Peyer's patch (tissue), 4 donors: ENCODE results near the gene HELZ. TPM values are rescaled to one million over a fixed set of nuclear protein-coding genes. Genes with fewer than 3 reads are reported as not detected.

ENCODE experiments used
- DNase-seq, 3 donors: peaks; one replicate each; pipeline ENCODE4 v3.0.0-alpha.2; 2017 to 2019
- H3K27ac ChIP-seq, 4 donors: fragments of 200-600 bp; sonication (generic); one replicate each; pipeline ENCODE4 v1.5.1; 2016 to 2019
- H3K27me3 ChIP-seq, 2 donors: fragments of 200-600 bp; sonication (generic); one replicate each; pipeline ENCODE4 v1.5.1; 2019
- H3K36me3 ChIP-seq, 3 donors: fragments of 200-600 bp; sonication (generic); one replicate each; pipeline ENCODE4 v1.5.1; 2016 to 2019
- H3K4me1 ChIP-seq, 4 donors: fragments of 200-600 bp; sonication (generic); one replicate each; pipeline ENCODE4 v1.5.1; 2016 to 2019
- H3K4me3 ChIP-seq, 4 donors: fragments of 200-600 bp; sonication (generic); 1 replicate in 3 of 4; 2 replicates in 1 of 4; pipeline ENCODE4 v1.5.1; 2016 to 2019; ENCODE audit warnings: mild to moderate bottlenecking in 1 of 4
- H3K9me3 ChIP-seq, 4 donors: fragments of 200-600 bp; sonication (generic); one replicate each; pipeline ENCODE4 v1.5.1; 2016 to 2019; ENCODE audit warnings: mild to moderate bottlenecking in 1 of 4
- POLR2A ChIP-seq, 2 donors: fragments of 450-650 bp; IDR thresholded peaks; one replicate each; pipeline ENCODE4 v1.5.1; 2017; ENCODE audit warnings: antibody characterized with exemption in 2 of 2, mild to moderate bottlenecking in 2 of 2, moderate library complexity in 2 of 2
- total RNA-seq, 4 donors: library from RNA; depleted of rRNA; stranded (reverse); fragments of >200 nt; gene quantifications; one replicate each; pipeline ENCODE4 v1.1.0, GENCODE V29; 2016
- TF ChIP-seq, protein P1 (sequence below), 6 experiments: fragments of 450-650 bp in 4 of 6; fragments of 200-600 bp in 2 of 6; sonication (generic) in 1 of 6; IDR thresholded peaks; one replicate each; pipeline ENCODE4 v1.5.1; 2017 to 2019; ENCODE audit warnings: antibody characterized with exemption in 6 of 6, mild to moderate bottlenecking in 3 of 6, moderate library complexity in 1 of 6

HELZ gene
- total RNA-seq, 4 donors from 2014 or later: 37.1 to 124 (median 58.8) TPM

- peaks cover 0 to 68% (median 0%) of the 10 kb centered on the region in 3 donors for H3K36me3 ChIP-seq
Observed at GRCh38 chr17:67116045-67116575, 128.9 kb downstream of the HELZ start.

GRCh38 chr17:67115401-67115800 is 129.6 kb downstream of the HELZ start:
- H3K27me3 ChIP-seq: no peaks in the 10 kb centered on the region
- H3K4me3 ChIP-seq: no peak overlapping the region
- no peaks in the 10 kb centered on the region for H3K4me1 ChIP-seq
- DNase-seq: no peak
- H3K36me3 ChIP-seq: peaks cover 0 to 72% (median 0%) of the 10 kb centered on the region in 3 donors
- H3K27ac ChIP-seq: no peak overlapping the region
- no peaks in the 10 kb centered on the region for H3K9me3 ChIP-seq
- no peak for TF ChIP-seq POLR2A (IDR thresholded peaks at IDR 0.05)
- TF ChIP-seq, protein P1, sequence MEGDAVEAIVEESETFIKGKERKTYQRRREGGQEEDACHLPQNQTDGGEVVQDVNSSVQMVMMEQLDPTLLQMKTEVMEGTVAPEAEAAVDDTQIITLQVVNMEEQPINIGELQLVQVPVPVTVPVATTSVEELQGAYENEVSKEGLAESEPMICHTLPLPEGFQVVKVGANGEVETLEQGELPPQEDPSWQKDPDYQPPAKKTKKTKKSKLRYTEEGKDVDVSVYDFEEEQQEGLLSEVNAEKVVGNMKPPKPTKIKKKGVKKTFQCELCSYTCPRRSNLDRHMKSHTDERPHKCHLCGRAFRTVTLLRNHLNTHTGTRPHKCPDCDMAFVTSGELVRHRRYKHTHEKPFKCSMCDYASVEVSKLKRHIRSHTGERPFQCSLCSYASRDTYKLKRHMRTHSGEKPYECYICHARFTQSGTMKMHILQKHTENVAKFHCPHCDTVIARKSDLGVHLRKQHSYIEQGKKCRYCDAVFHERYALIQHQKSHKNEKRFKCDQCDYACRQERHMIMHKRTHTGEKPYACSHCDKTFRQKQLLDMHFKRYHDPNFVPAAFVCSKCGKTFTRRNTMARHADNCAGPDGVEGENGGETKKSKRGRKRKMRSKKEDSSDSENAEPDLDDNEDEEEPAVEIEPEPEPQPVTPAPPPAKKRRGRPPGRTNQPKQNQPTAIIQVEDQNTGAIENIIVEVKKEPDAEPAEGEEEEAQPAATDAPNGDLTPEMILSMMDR (IDR thresholded peaks at IDR 0.05): no peak

More at GRCh38 chr17:67116045-67116575, 128.9 kb downstream of the HELZ start:
- no peak for DNase-seq
- TF ChIP-seq POLR2A (IDR thresholded peaks at IDR 0.05): no peak
- TF ChIP-seq, protein P1 (IDR thresholded peaks at IDR 0.05): peak in 1 of 6 experiments; percentile 2
- Histone ChIP-seq H3K4me1 (no peaks in the 10 kb centered on the region), H3K4me3 (no peak overlapping the region), H3K27me3 (no peaks in the 10 kb centered on the region), H3K9me3 (no peaks in the 10 kb centered on the region), H3K27ac (no peak overlapping the region)

GRCh38 chr17:67113486-67113885 is 131.5 kb downstream of the HELZ start:
- peaks cover 0 to 73% (median 0%) of the 10 kb centered on the region in 3 donors for H3K36me3 ChIP-seq
- no peak overlapping the region for H3K27ac ChIP-seq
- no peak for DNase-seq
- no peaks in the 10 kb centered on the region for H3K9me3 ChIP-seq
- no peak overlapping the region for H3K4me3 ChIP-seq
- H3K27me3 ChIP-seq: no peaks in the 10 kb centered on the region
- no peak for TF ChIP-seq POLR2A (IDR thresholded peaks at IDR 0.05)
- TF ChIP-seq, protein P1 (IDR thresholded peaks at IDR 0.05): no peak
- no peaks in the 10 kb centered on the region for H3K4me1 ChIP-seq

- no peak overlapping the region for H3K27ac ChIP-seq
- H3K27me3 ChIP-seq: no peaks in the 10 kb centered on the region
- H3K4me3 ChIP-seq: no peak overlapping the region
- no peaks in the 10 kb centered on the region for H3K4me1 ChIP-seq
- peaks cover 0 to 74% (median 0%) of the 10 kb centered on the region in 3 donors for H3K36me3 ChIP-seq
- TF ChIP-seq POLR2A (IDR thresholded peaks at IDR 0.05): no peak
- TF ChIP-seq, protein P1 (IDR thresholded peaks at IDR 0.05): no peak
- no peaks in the 10 kb centered on the region for H3K9me3 ChIP-seq
- DNase-seq: no peak
Observed at GRCh38 chr17:67111808-67112207, 133.2 kb downstream of the HELZ start.

- peaks cover 0 to 74% (median 0%) of the 10 kb centered on the region in 3 donors for H3K36me3 ChIP-seq
Observed at GRCh38 chr17:67111327-67111726, 133.7 kb downstream of the HELZ start.

More at GRCh38 chr17:67111327-67111726, 133.7 kb downstream of the HELZ start:
- Histone ChIP-seq H3K27ac (no peak overlapping the region), H3K4me3 (no peak overlapping the region), H3K4me1 (no peaks in the 10 kb centered on the region), H3K9me3 (no peaks in the 10 kb centered on the region), H3K27me3 (no peaks in the 10 kb centered on the region)
- DNase-seq: no peak
- TF ChIP-seq POLR2A (IDR thresholded peaks at IDR 0.05): no peak
- TF ChIP-seq, protein P1 (IDR thresholded peaks at IDR 0.05): no peak
